Esophagus squamous epithelium (tissue), 4 donors: Measurements from ENCODE around the gene VPS41.

Experiments used
- POLR2A ChIP-seq, 4 donors: fragments of 450-650 bp; IDR thresholded peaks; one replicate each; pipeline ENCODE4 v1.6.1; 2017; ENCODE audit warnings: antibody characterized with exemption in 4 of 4, mild to moderate bottlenecking in 4 of 4, moderate library complexity in 3 of 4
- TF ChIP-seq, protein P1 (sequence below), 6 experiments: fragments of 450-650 bp in 4 of 6; fragments of 200-600 bp in 2 of 6; sonication (generic) in 2 of 6; IDR thresholded peaks; one replicate each; pipeline ENCODE4 v1.5.1; 2016 to 2019; ENCODE audit warnings: antibody characterized with exemption in 6 of 6, mild to moderate bottlenecking in 4 of 6, moderate library complexity in 4 of 6

DNA sequence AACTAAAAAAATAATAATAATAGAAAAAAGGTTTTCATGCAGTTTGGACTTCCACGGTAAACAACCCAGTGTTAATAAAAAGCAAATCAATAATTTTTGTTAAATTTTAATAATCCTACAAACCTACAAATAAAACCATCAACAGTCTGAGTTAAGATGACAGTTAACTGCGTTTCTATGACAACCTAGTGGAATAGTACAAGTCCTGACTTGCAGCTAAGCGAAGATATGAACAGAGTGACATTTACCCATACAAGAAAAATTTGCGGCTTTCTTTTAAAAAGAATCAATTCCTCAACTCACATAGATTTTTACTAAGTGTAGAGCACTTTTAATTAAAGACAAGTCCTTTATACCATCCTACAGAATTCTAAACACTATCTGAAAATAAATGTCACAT is 35.6 kb downstream of the VPS41 start:
- TF ChIP-seq, protein P1, sequence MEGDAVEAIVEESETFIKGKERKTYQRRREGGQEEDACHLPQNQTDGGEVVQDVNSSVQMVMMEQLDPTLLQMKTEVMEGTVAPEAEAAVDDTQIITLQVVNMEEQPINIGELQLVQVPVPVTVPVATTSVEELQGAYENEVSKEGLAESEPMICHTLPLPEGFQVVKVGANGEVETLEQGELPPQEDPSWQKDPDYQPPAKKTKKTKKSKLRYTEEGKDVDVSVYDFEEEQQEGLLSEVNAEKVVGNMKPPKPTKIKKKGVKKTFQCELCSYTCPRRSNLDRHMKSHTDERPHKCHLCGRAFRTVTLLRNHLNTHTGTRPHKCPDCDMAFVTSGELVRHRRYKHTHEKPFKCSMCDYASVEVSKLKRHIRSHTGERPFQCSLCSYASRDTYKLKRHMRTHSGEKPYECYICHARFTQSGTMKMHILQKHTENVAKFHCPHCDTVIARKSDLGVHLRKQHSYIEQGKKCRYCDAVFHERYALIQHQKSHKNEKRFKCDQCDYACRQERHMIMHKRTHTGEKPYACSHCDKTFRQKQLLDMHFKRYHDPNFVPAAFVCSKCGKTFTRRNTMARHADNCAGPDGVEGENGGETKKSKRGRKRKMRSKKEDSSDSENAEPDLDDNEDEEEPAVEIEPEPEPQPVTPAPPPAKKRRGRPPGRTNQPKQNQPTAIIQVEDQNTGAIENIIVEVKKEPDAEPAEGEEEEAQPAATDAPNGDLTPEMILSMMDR (IDR thresholded peaks at IDR 0.05) = no peak
- TF ChIP-seq POLR2A (IDR thresholded peaks at IDR 0.05) = no peak
